GM20431 (cell line): ENCODE data around the gene PDZD4.

Experiments
- in situ Hi-C: fragments of 300-500 bp; cut with MseI, MboI; formaldehyde crosslinking; loops from one replicate; pipeline ENCODE4 v1.15.0; 2020; ENCODE audit warnings: low sequenced_read_pairs; ENCODE audit not compliant: unreplicated experiment

The PDZD4 gene, protein sequence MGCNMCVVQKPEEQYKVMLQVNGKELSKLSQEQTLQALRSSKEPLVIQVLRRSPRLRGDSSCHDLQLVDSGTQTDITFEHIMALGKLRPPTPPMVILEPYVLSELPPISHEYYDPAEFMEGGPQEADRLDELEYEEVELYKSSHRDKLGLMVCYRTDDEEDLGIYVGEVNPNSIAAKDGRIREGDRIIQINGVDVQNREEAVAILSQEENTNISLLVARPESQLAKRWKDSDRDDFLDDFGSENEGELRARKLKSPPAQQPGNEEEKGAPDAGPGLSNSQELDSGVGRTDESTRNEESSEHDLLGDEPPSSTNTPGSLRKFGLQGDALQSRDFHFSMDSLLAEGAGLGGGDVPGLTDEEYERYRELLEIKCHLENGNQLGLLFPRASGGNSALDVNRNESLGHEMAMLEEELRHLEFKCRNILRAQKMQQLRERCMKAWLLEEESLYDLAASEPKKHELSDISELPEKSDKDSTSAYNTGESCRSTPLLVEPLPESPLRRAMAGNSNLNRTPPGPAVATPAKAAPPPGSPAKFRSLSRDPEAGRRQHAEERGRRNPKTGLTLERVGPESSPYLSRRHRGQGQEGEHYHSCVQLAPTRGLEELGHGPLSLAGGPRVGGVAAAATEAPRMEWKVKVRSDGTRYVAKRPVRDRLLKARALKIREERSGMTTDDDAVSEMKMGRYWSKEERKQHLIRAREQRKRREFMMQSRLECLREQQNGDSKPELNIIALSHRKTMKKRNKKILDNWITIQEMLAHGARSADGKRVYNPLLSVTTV

DNA sequence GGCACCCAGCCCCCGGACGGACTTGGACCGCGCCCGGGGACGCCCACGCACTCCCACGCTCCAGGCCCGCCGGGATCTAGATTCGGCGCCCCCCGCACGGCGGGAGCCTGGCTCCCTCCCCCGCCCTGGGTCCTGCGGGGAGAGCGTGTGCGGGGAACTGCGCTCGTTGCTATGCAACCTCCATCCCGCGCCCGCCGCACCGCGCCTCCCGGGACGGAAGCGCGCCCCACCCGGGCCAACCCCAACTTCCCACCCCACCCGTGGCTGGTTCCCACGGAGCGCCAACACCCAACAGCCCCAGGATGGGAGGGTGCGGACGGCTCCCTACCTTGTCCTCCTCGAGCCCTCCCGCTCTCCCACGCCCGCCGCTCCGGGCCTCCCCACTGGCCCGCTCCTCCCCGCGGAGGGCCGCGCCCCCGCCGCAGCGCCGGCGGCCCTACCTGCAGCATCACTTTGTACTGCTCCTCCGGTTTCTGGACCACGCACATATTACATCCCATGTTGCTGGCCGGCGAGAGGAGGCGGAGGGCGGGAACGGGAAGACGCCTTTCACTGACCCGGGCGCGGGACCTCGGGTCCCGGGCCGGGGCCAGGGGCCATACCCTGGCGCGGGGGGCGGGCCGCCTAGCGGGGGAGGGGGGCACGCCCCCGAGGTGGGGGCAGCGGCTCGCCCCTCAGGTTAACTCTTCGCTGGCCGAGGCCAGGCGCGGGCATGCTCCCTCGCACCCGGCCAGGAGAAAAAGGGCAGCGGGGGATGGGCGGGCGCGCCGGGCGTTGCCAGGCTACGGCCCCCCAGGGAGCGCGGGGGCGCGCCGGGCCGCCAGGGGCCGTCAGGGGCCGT is at the start of gene PDZD4:
Gene PDZD4, minus strand, starts transcription at position 746 of the 841 bp plus-strand sequence. Its CDS starts 246 bp downstream, at position 500.
- in situ Hi-C loops: no loop called here

DNA sequence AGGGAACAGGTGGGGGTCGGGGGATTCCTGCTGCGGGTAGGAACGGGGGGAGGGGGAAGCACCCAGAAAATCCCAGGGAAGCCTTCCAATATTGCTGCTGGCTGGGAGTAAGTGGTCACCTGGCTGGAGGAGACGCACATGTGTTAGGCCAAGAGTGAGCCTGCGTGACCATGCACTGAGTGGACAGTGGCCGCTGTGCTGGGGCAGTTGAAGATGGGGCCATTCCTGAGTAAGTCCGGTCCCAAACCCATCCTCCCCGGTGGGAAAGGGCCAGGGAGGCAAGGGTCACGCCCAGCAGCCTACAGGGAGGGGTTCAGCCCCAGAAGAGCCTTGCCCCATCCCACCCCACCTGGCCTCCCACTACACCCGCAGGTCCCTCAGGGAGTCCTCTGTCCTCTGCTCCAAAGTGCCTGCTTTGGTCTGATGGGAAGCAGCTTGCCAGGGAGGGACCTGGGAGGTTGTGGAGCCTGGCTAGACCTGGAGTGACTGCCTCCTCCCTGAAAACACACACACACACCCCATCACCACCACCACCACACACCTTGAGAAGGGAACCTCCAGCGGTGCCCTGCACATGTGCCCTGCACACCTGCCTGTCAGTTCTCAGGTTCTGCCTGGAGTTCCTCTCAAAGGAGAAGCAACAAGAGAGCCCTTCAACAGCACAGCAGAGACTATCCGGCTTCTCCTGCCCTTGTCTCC is 49.5 kb upstream of the PDZD4 start:
- in situ Hi-C loops: no loop called here

DNA sequence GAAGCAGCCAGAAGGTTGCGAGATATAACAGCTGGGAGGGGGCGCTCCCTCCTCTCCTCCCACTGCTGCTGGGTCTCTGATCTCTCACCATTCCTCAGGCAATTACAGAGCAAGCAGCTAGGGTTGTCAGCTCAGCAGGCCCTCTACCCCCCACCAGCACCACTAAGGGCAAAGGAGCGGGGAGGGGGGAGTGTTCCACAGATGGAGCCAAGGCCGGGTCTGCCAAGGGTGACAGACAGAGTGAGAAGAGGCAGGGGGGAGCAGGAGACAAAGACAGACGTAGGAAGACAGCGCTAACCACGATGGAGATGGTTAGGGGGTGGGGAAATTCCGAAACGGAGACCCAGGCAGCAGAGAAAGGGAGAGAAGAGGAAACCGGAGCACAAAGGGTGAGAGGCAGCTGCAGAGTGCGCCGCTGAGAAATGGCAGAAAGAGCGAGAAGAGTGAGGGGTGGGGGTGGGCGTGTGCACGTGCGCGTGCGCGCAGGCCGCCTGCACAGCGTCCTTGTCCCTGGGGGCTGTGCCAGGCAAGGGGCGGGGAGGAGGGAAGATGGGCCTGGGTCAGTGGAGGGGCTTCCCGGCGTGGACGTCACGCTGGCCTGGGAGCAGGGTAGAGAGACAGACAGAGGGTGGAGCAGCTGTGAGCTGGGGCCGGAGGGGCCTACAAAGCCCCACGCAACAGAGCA is 48.8 kb upstream of the PDZD4 start:
- in situ Hi-C loops: no loop called here

DNA sequence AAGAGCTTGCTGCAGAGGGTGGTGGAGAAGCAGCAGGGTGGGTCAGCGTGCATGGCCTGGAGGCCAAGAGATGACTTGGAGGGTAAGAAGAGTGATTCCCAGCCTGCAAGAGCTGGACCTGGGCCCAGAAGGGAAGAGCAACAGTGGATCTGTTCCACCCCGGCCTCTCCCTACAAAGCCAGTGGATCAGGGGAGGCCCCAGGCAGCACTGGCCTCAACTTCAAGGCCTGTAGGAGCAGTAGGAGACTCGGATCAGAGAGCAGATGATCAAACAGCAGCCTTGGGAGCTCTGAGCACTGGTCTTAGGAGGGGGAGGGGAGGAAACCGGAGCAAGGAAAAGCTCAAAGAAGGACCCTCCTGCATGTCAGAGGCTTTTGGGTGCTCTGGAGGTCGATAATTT is 48.0 kb upstream of the PDZD4 start:
- in situ Hi-C loops: no loop called here

DNA sequence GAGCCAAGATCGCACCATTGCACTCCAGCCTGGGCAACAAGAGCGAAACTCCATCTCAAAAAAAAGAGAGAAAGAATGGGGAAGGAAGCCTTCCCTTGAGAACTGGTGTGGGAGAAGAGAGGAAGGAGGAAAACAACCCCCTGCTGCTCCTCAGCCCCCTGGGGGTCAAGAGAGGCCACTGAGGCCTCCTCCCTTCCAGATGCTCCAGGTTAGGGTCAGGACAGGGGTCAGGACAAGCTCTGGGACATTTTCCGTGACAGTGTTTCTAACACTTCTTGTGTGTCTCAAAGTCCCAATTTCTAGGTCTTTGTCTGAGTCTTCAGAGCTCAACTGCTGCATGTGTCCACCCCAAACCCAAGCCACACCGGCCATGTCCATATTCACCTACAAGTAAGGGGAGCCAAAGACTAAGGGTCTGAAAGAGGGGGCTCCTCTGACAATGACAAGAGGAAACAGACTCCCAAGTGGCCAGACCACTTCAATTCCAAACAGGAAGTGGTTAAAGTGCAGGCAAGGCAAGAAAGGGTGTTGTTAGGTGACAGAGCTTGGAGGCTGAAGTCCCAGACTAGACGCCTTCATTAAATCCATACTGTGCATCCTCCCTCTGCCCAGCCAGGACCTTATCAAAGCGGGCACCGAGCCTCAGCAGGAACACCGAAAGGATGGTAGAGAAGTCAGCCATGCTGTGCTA is 47.4 kb upstream of the PDZD4 start:
- in situ Hi-C loops: no loop called here

DNA sequence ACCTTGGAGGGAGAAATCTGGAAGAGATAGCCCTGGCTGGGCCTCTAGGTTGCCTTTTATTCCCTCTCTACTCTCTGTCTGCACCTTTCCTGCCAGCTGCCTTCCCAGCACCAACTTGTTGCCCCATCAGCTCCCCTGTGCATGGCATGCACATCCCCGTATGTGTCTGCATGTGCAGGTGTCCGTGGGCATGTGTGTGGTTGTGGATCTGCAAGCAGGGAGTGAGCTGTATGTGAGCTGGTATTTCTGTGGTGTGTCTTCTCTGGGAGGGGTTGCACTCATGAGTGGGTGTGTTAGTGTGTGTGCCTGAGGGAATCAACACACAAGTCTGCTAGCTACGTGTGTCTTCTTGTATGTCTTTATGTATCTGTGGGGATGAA is 45.8 kb upstream of the PDZD4 start:
- in situ Hi-C loops: no loop called here

DNA sequence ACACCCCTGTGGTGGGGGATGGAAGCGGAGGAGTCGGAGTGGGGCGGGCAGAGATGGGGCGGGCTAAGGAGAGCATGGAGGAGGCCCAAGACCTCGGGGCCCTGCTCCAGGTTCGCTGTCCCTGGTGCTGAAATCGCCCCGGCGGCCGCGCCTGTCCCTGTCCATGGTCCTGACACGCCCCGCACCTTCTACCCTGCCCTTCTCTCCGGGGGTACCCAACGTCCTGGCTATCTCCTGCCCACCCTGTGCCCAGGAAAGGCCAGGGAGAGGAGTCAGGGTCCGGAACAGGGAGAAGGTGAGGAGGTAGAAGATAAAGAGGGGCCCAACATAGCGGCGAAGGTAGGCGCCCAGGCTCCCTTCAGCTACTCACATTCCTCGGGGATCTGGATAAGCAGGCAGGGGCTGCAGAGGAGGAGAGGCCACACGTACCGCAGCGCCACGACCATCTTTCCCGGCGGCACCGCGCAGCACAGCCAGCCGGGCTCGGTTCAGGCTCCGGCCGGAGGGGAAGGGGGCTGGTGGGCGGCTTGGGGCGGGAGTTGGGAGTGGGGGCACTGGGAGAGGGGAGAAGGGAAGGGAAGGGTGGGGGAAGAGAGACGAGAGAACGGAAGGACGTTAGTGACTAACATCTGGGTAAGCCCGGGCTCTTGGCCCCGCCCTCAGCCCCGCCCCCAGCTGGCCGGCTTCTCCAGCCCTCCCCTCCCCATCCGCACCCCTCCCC is 45.2 kb upstream of the PDZD4 start:
- in situ Hi-C loops: no loop called here

DNA sequence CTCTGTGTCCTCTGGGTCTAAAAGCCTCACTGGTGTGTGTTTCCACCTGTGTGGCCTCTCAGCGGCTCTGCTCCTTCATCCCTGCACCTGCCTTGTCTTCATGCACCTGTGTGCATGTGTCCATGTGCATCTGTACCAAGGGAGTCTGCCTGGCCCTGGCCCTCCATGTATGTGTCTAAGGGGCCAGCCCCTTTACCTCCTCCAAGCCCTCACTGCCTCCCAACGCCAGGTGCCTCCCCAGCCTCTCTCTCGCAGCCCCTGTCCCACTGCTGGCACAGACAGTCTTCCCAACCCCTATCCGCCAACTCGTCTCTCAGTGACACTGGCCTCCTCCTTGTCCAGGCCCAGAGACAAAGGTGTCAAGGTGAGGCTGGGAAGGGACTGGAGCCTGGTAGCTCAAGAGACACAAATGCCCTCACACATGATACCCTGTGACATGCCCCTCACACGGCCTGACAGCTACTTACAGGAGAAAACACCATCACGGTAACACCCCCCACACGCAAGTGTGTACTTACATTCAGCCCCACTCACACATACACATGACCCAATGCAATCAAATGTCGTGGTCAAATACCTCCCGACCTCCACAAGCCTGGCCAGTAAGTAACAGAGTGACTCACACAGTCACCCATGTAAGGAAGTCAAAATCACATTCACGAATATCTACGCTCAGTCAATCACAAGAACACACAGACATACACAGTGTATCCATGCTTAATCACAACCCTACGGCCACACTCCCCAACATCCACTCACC is 44.2 kb upstream of the PDZD4 start:
- in situ Hi-C loops: no loop called here

DNA sequence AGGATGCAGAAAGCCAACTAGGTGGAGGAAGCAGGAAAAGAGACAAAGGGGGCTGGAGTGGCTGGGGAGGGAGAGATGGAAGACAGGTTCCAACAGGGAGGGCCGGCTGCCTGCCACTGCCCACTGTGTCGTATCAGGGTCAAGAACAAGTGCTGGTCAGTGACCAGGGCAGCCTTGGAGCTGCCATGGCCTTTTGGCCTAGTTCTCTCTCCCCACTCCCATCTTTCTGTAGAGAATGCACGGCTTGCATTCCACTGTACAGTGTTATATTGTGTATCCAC is 43.7 kb upstream of the PDZD4 start:
- in situ Hi-C loops: no loop called here

DNA sequence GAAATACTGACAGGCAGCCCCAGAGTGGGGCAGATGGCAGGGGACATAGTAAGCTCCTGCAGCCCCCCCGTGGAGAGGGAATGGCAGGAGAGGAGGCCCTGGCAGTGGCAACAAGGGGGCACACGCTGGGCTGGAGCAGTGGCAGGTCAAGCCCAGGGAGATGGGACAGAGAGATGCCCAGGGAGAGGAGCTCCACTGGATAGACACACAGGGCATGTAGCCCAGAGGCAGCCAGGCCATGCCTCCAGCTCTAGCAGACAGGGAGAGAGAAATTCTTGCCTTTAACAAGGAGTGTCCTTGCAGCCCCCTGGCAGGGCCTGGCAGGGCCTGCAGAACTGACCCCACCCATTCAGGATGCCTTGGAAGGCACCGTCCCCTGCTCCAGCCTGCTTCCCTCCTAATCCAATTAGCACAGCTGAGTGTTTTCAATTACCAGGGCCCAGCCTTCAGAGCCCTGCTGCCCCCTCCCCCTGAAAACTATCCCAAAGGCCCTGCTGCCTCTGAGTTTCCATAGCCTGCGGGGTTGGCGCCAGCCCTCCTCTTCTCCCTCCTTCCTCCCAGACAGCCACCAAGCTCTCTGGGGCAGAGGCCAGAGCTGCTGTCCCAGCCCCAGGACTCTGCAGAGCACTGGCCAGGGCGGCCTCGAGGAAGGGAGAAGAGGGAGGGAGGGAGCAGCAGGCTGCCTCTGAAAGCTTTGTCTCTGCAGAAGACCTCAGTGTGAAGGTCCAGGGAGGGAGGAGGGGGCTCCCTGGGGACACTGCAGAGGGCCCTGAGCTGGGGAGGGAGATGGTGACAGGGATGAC is 43.1 kb upstream of the PDZD4 start:
- in situ Hi-C loops: no loop called here

DNA sequence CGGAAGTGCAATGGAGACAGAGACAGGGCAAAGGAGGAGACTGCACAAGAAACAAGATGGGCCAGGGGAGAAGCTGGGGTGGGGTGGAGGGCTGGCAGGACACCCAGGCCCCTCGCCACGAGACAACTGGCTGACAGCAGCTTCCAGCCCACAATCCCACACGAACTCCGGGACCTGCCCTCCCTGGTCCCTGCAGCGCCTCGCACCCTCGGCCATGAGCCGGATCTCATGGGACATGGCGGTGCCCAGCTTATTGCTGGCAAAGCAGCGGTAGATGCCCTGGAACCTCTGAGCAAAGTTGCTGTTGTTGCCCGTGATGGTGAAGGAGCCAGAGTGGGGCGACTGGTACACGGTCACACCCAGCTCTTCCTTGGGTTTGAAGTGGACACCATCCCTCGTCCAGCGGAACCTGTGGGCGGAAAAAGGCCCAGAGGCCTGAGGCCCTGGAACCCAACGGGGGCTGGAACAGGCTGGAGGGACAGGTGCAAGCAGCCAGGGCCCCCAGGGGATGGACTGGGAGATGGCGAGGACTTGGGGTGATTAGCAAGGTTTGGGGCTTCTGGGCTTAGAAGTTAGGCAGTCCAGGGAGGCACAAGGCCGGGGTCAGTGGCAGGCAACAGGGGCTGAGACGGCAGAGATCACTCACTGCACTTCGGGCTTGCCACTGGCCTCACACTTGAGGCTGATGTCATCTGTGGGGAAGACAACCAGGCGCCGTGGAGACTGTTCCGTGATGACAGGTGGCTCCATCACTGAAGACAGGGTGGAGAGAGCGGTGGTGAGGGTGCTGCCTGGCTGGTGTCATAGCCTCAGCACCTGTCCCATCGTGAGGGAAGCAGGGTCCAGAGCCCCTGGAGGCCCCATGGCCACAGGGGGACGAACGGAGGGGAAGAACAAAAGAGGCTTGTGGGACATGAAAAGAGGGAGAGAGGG is 41.9 kb upstream of the PDZD4 start:
- in situ Hi-C loops: no loop called here

DNA sequence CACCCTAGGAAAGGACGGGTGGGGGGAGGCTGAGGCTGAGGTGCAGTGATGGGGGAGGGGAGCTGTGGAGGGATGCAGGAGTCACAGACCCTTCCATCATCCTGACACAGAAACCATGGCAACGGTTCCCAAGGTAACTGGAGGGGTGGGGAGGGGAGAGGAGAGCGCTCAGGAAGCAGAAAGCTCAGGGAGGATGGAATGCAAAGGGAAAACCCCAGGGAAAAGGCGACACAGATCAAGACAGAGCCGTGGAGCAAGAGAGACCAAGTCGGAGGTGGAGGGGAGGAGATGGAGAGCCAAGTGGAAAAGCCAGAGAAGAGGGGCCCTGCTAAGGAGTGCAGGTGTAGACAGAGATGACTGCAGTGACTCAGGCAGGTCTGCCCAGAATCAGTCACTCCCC is 41.1 kb upstream of the PDZD4 start:
- in situ Hi-C loops: no loop called here

DNA sequence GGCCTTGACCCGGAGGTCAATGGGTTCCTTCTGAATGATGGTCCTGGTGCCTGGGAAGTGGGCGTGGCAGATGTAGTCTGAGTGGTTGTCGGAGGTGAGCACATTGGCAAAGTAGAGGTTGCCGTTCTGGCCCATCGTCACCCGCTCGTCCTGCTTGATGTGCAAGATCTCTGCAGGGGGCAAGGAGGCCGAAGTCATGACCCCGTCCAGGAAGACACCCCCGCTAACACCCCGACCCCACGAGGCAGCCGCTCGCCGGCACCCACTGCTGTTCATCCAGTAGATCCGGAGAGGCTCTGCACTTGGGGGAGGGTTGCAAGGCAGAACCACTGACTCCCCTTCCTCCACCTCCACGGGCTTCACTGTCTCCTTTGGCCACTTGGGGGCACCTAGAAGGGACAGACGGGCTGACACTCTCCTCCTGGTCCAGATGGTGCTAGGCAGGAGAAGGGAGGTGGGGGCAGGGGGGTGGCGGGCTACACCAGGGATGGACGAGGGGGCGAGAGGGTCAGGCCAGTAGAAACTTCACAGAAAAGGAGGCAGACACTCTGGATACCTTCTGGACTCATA is 40.5 kb upstream of the PDZD4 start:
- in situ Hi-C loops: no loop called here

DNA sequence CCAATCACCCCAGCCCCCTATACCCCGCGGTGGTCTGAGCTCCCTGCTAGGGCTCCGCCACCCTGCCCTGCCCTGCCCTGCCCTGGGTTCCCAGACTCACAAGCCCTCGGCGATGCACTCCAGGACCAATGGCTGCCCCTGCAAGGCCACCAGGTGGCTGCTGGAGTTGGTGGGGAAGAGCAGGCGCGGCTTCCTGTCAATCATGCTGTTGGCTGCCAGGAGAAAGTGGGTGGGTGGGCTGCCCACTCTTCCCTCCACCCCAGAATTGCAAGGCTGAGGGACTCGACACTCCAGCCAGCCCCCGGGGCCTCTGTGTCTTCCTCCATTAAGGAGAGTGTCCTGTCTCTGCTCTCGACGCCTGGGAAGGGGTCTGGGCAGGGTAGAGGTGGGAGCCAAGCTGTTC is 39.9 kb upstream of the PDZD4 start:
- in situ Hi-C loops: no loop called here

DNA sequence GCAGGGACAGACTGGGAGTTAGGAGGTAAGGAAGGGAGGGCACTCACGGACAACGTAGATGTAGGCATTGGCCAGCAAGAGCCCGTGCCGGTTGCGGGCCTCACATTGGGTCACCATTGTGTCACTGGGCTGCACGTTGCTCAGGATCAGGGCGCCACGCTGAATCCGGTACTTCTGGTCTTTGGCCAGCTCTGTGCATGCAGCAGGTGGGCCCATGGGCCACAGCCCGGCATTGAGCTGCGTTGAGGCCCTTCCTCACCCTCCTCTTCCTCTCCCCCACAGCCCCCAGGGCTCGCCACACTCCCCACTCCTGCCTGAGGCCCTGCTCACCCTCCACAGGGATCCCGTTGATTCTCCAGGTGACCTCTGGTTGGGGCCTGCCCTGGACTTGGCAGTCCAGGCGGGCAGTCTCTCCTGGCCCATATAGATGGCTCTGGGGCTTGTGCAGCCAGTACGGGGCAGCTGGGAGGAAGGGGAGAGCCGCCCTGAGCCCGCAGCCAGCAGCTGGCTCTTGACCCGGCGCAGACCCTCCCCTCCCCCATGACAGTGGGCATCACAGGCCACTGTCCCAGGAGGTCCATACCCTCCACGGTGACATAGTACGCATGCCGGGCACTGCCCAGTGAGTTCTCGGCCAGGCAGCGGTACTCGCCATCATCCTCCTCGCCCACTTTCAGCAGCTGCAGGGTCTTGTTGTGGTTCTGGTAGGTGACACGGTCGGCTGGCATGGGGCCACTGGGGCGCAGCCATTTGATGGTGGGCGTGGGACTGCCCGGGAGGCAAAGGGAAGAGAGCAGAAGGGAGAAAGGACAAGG is 39.3 kb upstream of the PDZD4 start:
- in situ Hi-C loops: no loop called here
